ENCODE data around the gene SIGLEC14. TPM values are rescaled to one million over a fixed set of nuclear protein-coding genes. Genes with fewer than 3 reads are reported as not detected.

Gene SIGLEC14
- polyA plus RNA-seq, 2 of the 4 experiments (the other 2 are of a cell fraction): 0.03 TPM; not detected in 1

- no peak for DNase-seq (ENCODE audit: low read depth in 1 of 2, low spot score in 1 of 2)
- ChIA-PET CTCF (interaction anchor here (0.7 to 1.4 kb wide), 3 partner anchors 10 to 685 kb away, joined by 3 to 6 read pairs (median 5); no protein-coding TSS in a partner anchor), POLR2A (no interaction called here)
- Histone ChIP-seq H3K9me3 (peaks cover 13% of the 10 kb centered on the region), H3K4me3 (no peak overlapping the region), H3K27ac (no peak overlapping the region), H3K4me2 (no peak overlapping the region), H3K4me1 (no peaks in the 10 kb centered on the region)
- no peak for TF ChIP-seq USF2 (IDR thresholded peaks at IDR 0.05)
- no peak for TF ChIP-seq CEBPB (IDR thresholded peaks at IDR 0.05)
- TF ChIP-seq PBX3 (IDR thresholded peaks at IDR 0.05): no peak
- TF ChIP-seq SMC3 (IDR thresholded peaks at IDR 0.05): no peak
- TF ChIP-seq POLR2AphosphoS2 (conservative IDR thresholded peaks at IDR 0.05; ENCODE audit: low read length): no peak
- TF ChIP-seq CTCF (IDR thresholded peaks at IDR 0.05): no peak
- no peak for TF ChIP-seq SREBF2 (IDR thresholded peaks at IDR 0.05)
- TF ChIP-seq CHD4 (IDR thresholded peaks at IDR 0.05; ENCODE audit: borderline replicate concordance): no peak
- TF ChIP-seq PHF8 (IDR thresholded peaks at IDR 0.05; ENCODE audit: borderline replicate concordance, low read depth): no peak
- no peak for TF ChIP-seq RCOR1 (IDR thresholded peaks at IDR 0.05; ENCODE audit: low read depth, low read length)
- TF ChIP-seq EP300 (IDR thresholded peaks at IDR 0.05): no peak
- TF ChIP-seq NR3C1 (IDR thresholded peaks at IDR 0.05): no peak
- no peak for TF ChIP-seq KDM5A (IDR thresholded peaks at IDR 0.05)
- TF ChIP-seq KDM1A (IDR thresholded peaks at IDR 0.05; ENCODE audit: low read depth): no peak
- no peak for TF ChIP-seq MAX (IDR thresholded peaks at IDR 0.05)
- FAIRE-seq: no peak
- WGBS (ENCODE audit: missing lambda C conversion rate): 11% methylated on average over 7 of the region's 7 CpGs
- no peak for ATAC-seq
Measured at GRCh38 chr19:51651216-51651846, 4.7 kb upstream of the SIGLEC14 start.

DNA sequence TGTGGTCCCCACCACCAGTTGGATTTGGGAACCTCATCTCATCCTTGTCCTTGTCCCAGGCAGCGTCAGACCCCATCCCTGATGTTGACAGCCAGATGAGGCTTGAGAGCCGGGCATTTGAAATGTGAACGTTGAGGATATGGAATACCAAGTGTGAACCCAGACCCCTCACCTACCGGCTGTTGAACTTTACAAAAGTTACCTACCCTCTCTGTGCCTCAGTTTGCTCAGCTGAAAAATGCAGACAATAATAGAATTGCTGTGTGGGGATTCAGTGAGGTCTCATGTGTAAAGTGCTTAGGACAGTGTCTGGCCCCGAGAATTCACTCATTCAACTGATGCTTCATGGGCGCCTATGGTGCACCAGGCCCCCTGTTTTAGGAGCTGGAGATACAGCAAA is 693 bp upstream of the SIGLEC14 start:
- WGBS (ENCODE audit: missing lambda C conversion rate): 19% methylated on average over 6 of the region's 6 CpGs
- CTCF ChIA-PET: interaction anchor here (0.8 to 1.4 kb wide), 2 partner anchors 8 to 10 kb away, joined by 3 to 7 read pairs; no protein-coding TSS in a partner anchor
- ATAC-seq (no peak), DNase-seq (ENCODE audit: low read depth in 1 of 2, low spot score in 1 of 2) (no peak), FAIRE-seq (no peak)
- Histone ChIP-seq H3K4me1 (no peaks in the 10 kb centered on the region), H3K4me3 (no peak overlapping the region), H3K4me2 (no peak overlapping the region), H3K9me3 (no peaks in the 10 kb centered on the region; the same call in 2 of the 3 replicates), H3K27ac (no peak overlapping the region)
- POLR2A ChIA-PET: no interaction called here
- TF ChIP-seq FOXS1 (CRISPR knock-in tag; IDR thresholded peaks at IDR 0.05): no peak
- TF ChIP-seq RFX5 (IDR thresholded peaks at IDR 0.05): no peak
- no peak for TF ChIP-seq HEYL (CRISPR knock-in tag; IDR thresholded peaks at IDR 0.05)
- no peak for TF ChIP-seq PBX3 (IDR thresholded peaks at IDR 0.05)
- no peak for TF ChIP-seq RARB (CRISPR knock-in tag; IDR thresholded peaks at IDR 0.05)
- TF ChIP-seq RNF2 (IDR thresholded peaks at IDR 0.05; ENCODE audit: borderline replicate concordance, low read depth): no peak
- no peak for TF ChIP-seq NR3C1 (IDR thresholded peaks at IDR 0.05)
- no peak for TF ChIP-seq HOXB13 (CRISPR knock-in tag; IDR thresholded peaks at IDR 0.05; ENCODE audit: low read depth)
- TF ChIP-seq HOXB5 (CRISPR knock-in tag; IDR thresholded peaks at IDR 0.05): no peak
